Measurements from ENCODE around the gene TMX1. TPM values are rescaled to one million over a fixed set of nuclear protein-coding genes. Genes with fewer than 3 reads are reported as not detected.

The TMX1 gene
- total and polyA plus RNA-seq, 2 of the 8 experiments (the other 6 are each of a cell fraction or from before 2014, with no cell fraction given): 26.6 to 84.0 TPM

GRCh38 chr14:51209457-51209856 lies 30.6 kb upstream of the TMX1 start (continued):
- TF ChIP-seq RNF2 (IDR thresholded peaks at IDR 0.05; ENCODE audit: borderline replicate concordance, low read depth, low read length, missing control alignments, poor library complexity, severe bottlenecking) (no peak), RXRA (IDR thresholded peaks at IDR 0.05; ENCODE audit: insufficient read depth, low read depth, low read length) (no peak)

Measured in H1 (cell line).